HCT116 (cell line): Measurements from ENCODE around the gene KCTD17. TPM values are rescaled to one million over a fixed set of nuclear protein-coding genes. Genes with fewer than 3 reads are reported as not detected.

ENCODE experiments used
- ATAC-seq: fragments of 200-7000 bp; cut with Tn5 transposase; 2 replicates; pipeline ENCODE4 v1.9.1; 2020; ENCODE audit warnings: mild to moderate bottlenecking, moderate library complexity
- BruUV-seq: library from RNA; stranded (reverse); fragments of 400-500 nt; replicated peaks from 2 replicates; lab custom pipeline; 2021; lab: Mats Ljungman, UMichigan
- CTCF ChIA-PET: fragments of 300-600 bp; sonication (Branson Sonifier 250); formaldehyde crosslinking; loops from one replicate; lab custom pipeline; 2021; ENCODE audit warnings: antibody characterized with exemption; lab: Charles Lee
- POLR2A ChIA-PET: fragments of 300-600, 350-600 bp; sonication (Branson Sonifier 250); formaldehyde crosslinking; loops from one replicate; lab custom pipeline; 2021; ENCODE audit warnings: antibody characterized with exemption; lab: Charles Lee
- RAD21 ChIA-PET, 2 experiments: fragments of 300-600 bp; sonication (Branson Sonifier 250); formaldehyde crosslinking; loops; one replicate each; lab custom pipeline; 2023; ENCODE audit warnings: low total read pairs in 2 of 2; ENCODE audit not compliant: uncharacterized antibody in 2 of 2, unreplicated experiment in 2 of 2, low non-redundant PET in 1 of 2; lab: Charles Lee
- DNase-seq: peaks from one replicate; pipeline ENCODE4 v3.0.0-alpha.2; 2010; ENCODE audit warnings: low read depth, low spot score
- H2AFZ ChIP-seq: fragments of 200-600 bp; shearing (Covaris generic), sonication (generic); 2 replicates; pipeline ENCODE4 v1.6.1; 2017; ENCODE audit warnings: low read depth, mixed run types, mixed read lengths, antibody characterized with exemption, low read length; ENCODE audit not compliant: poor library complexity, severe bottlenecking
- H3K27ac ChIP-seq: 2 replicates; pipeline ENCODE4 v1.5.1; 2012; ENCODE audit warnings: low read depth, low read length
- H3K27me3 ChIP-seq: fragments of 200-600 bp; sonication (generic); 2 replicates; pipeline ENCODE4 v1.6.1; 2016; ENCODE audit warnings: mixed run types, low read length, mixed read lengths; ENCODE audit not compliant: insufficient read depth
- H3K36me3 ChIP-seq, 2 experiments: fragments of 200-500 bp in 1 of 2; fragments of 200-600 bp in 1 of 2; sonication (Bioruptor generic) in 1 of 2; sonication (generic) in 1 of 2; 2 replicates each; pipeline versions ENCODE4 v1.5.1 to v1.6.1; 2014 to 2016; ENCODE audit warnings: low read length in 2 of 2, inconsistent platforms in 1 of 2, mixed read lengths in 1 of 2, mixed run types in 1 of 2; ENCODE audit not compliant: insufficient read depth in 2 of 2, control insufficient read depth in 1 of 2
- H3K4me1 ChIP-seq, 2 experiments: fragments of 200-600 bp in 1 of 2; sonication (generic) in 1 of 2; 2 replicates each; pipeline versions ENCODE4 v1.5.1 to v1.6.1; 2012 to 2017; ENCODE audit warnings: low read length in 2 of 2, inconsistent platforms in 1 of 2, mild to moderate bottlenecking in 1 of 2, mixed read lengths in 1 of 2, mixed run types in 1 of 2, moderate library complexity in 1 of 2; ENCODE audit not compliant: insufficient read depth in 2 of 2, control insufficient read depth in 1 of 2
- H3K4me2 ChIP-seq: fragments of 200-600 bp; sonication (generic); 2 replicates; pipeline ENCODE4 v1.6.1; 2017; ENCODE audit warnings: mixed run types, low read length, mixed read lengths
- H3K4me3 ChIP-seq, 2 experiments: fragments of 200-600 bp in 1 of 2; sonication (generic) in 1 of 2; replicated peaks in 1 of 2; 2 replicates each; pipeline ENCODE4 v1.5.1; 2011 to 2016; ENCODE audit warnings: low read length in 2 of 2, control low read depth in 1 of 2, low read depth in 1 of 2, mild to moderate bottlenecking in 1 of 2, mixed read lengths in 1 of 2, mixed run types in 1 of 2
- H3K79me2 ChIP-seq: fragments of 200-600 bp; sonication (generic); 2 replicates; pipeline ENCODE4 v1.6.1; 2017; ENCODE audit warnings: mild to moderate bottlenecking, mixed run types, low read length, moderate library complexity, mixed read lengths; ENCODE audit not compliant: insufficient read depth
- H3K9ac ChIP-seq: fragments of 200-600 bp; sonication (generic); 2 replicates; pipeline ENCODE4 v1.6.1; 2016; ENCODE audit warnings: low read length, mixed read lengths
- H3K9me2 ChIP-seq: fragments of 200-600 bp; sonication (generic), shearing (Covaris generic); 2 replicates; pipeline ENCODE4 v1.6.1; 2017; ENCODE audit warnings: mixed run types, mild to moderate bottlenecking, moderate library complexity; ENCODE audit not compliant: insufficient read depth
- H3K9me3 ChIP-seq, 2 experiments: fragments of 200-500 bp in 1 of 2; fragments of 200-600 bp in 1 of 2; sonication (Bioruptor generic) in 1 of 2; sonication (generic) in 1 of 2; 2 replicates each; pipeline ENCODE4 v1.6.1; 2014 to 2017; ENCODE audit warnings: low read length in 2 of 2, mixed read lengths in 2 of 2, inconsistent platforms in 1 of 2, low read depth in 1 of 2, mild to moderate bottlenecking in 1 of 2, mixed run types in 1 of 2, moderate library complexity in 1 of 2; ENCODE audit not compliant: control insufficient read depth in 1 of 2, insufficient read depth in 1 of 2
- H4K20me1 ChIP-seq: fragments of 200-600 bp; sonication (generic), shearing (Covaris generic); 2 replicates; pipeline ENCODE4 v1.6.1; 2017; ENCODE audit warnings: mixed run types, mild to moderate bottlenecking, moderate library complexity; ENCODE audit not compliant: insufficient read depth
- ATF3 ChIP-seq: IDR thresholded peaks from 2 replicates; pipeline ENCODE4 v1.6.1; 2012
- CBX3 ChIP-seq: IDR thresholded peaks from 2 replicates; pipeline ENCODE4 v1.6.1; 2012; ENCODE audit warnings: low read depth
- ELF1 ChIP-seq: IDR thresholded peaks from 2 replicates; pipeline ENCODE4 v1.6.1; 2012; ENCODE audit warnings: low read depth, borderline replicate concordance
- EZH2phosphoT487 ChIP-seq: fragments of 200-600 bp; IDR thresholded peaks from 2 replicates; pipeline ENCODE4 v1.6.1; 2018; ENCODE audit warnings: antibody characterized with exemption, borderline replicate concordance
- FOSL1 ChIP-seq: IDR thresholded peaks from 2 replicates; pipeline ENCODE4 v1.6.1; 2012; ENCODE audit warnings: low read depth
- RAD21 ChIP-seq: IDR thresholded peaks from 2 replicates; pipeline ENCODE4 v1.6.1; 2012; ENCODE audit warnings: low read depth, mild to moderate bottlenecking
- SP1 ChIP-seq: IDR thresholded peaks from 2 replicates; pipeline ENCODE4 v1.6.1; 2012; ENCODE audit warnings: low read depth
- SRF ChIP-seq: IDR thresholded peaks from 2 replicates; pipeline ENCODE4 v1.6.1; 2012; ENCODE audit warnings: low read depth
- TCF7L2 ChIP-seq: IDR thresholded peaks from 2 replicates; pipeline ENCODE4 v1.7.0; 2011; ENCODE audit warnings: borderline replicate concordance, inconsistent platforms; ENCODE audit not compliant: insufficient read depth, insufficient read length; ENCODE audit errors: extremely low read depth
- YY1 ChIP-seq: IDR thresholded peaks from 2 replicates; pipeline ENCODE4 v1.6.1; 2011; ENCODE audit warnings: low read length, low read depth, moderate library complexity, mild to moderate bottlenecking; ENCODE audit not compliant: insufficient replicate concordance; ENCODE audit errors: extremely low read depth
- ZNF274 ChIP-seq: fragments of 200-500 bp; sonication (Bioruptor generic); IDR thresholded peaks from 2 replicates; pipeline ENCODE4 v1.6.1; 2014; ENCODE audit warnings: mild to moderate bottlenecking, low read depth, low read length, inconsistent platforms
- intact Hi-C: fragments of 100-400 bp; cut with micrococcal nuclease; formaldehyde crosslinking; loops from 2 replicates; pipeline ENCODE4 v1.10.0; 2022
- total RNA-seq: library from RNA; stranded (reverse); gene quantifications from one replicate; pipeline ENCODE4 v1.2.1, GENCODE V29; 2021; ENCODE audit not compliant: unreplicated experiment
- TF ChIP-seq, protein P1 (sequence below): IDR thresholded peaks from 2 replicates; pipeline ENCODE4 v1.6.1; 2012
- TF ChIP-seq, protein P2 (sequence below), 3 experiments: fragments of 200-600 bp in 1 of 3; sonication (generic) in 1 of 3; IDR thresholded peaks in 2 of 3; conservative IDR thresholded peaks in 1 of 3; 2 replicates each; pipeline ENCODE4 v1.5.1; 2012 to 2017; ENCODE audit warnings: low read depth in 2 of 3, low read length in 2 of 3, antibody characterized with exemption in 1 of 3, borderline replicate concordance in 1 of 3, control low read depth in 1 of 3, mild to moderate bottlenecking in 1 of 3, mixed read lengths in 1 of 3, mixed run types in 1 of 3, moderate library complexity in 1 of 3; ENCODE audit not compliant: insufficient read depth in 1 of 3

The KCTD17 gene
- total RNA-seq, 1 experiment from 2014 or later, result 23.4 TPM

DNA sequence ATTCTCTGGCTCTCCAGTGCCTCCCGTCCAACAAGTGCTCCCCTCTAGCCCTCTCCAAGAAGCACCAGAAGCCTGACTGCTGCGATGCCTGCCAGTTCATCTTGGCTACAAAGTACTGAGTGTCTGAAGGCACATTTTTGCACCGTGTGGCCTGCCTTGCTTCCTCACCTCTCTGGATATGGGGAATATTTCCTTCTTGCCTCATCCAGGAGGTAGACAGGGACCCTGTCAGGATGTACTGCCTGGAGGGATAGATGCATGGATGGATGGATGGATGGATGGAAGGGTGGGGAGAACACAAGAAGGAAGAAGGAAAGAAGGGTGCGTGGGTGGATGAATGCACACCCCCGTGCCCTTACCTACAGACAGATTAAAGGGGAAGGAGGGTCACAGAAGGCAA is 27.6 kb downstream of the KCTD17 start:
- Histone ChIP-seq H3K27me3 (peaks cover 18% of the 10 kb centered on the region), H3K9me3 (no peaks in the 10 kb centered on the region), H3K79me2 (no peaks in the 10 kb centered on the region), H3K4me3 (no peak overlapping the region), H3K36me3 (no peaks in the 10 kb centered on the region), H3K9me2 (no peaks in the 10 kb centered on the region), H3K27ac (no peak overlapping the region), H3K9ac (no peak overlapping the region), H2AFZ (no peak overlapping the region), H4K20me1 (no peaks in the 10 kb centered on the region), H3K4me1 (peaks cover 0 to 5% of the 10 kb centered on the region in 2 experiments; a peak in 2 of 4 replicates), H3K4me2 (no peak overlapping the region)
- intact Hi-C loops, result no loop called here
- TF ChIP-seq SP1 (no peak), ATF3 (no peak), YY1 (no peak), ZNF274 (no peak), SRF (no peak), EZH2phosphoT487 (no peak), TCF7L2 (no peak), ELF1 (no peak), FOSL1 (no peak), CBX3 (no peak), RAD21 (no peak)
- TF ChIP-seq, protein P1, sequence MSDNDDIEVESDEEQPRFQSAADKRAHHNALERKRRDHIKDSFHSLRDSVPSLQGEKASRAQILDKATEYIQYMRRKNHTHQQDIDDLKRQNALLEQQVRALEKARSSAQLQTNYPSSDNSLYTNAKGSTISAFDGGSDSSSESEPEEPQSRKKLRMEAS, result no peak
- TF ChIP-seq, protein P2, sequence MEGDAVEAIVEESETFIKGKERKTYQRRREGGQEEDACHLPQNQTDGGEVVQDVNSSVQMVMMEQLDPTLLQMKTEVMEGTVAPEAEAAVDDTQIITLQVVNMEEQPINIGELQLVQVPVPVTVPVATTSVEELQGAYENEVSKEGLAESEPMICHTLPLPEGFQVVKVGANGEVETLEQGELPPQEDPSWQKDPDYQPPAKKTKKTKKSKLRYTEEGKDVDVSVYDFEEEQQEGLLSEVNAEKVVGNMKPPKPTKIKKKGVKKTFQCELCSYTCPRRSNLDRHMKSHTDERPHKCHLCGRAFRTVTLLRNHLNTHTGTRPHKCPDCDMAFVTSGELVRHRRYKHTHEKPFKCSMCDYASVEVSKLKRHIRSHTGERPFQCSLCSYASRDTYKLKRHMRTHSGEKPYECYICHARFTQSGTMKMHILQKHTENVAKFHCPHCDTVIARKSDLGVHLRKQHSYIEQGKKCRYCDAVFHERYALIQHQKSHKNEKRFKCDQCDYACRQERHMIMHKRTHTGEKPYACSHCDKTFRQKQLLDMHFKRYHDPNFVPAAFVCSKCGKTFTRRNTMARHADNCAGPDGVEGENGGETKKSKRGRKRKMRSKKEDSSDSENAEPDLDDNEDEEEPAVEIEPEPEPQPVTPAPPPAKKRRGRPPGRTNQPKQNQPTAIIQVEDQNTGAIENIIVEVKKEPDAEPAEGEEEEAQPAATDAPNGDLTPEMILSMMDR (IDR thresholded peaks at IDR 0.05 in 2 of 3, conservative IDR thresholded peaks at IDR 0.05 in 1 of 3; ENCODE audit: borderline replicate concordance in 1 of 3, insufficient read depth in 1 of 3, low read depth in 2 of 3, low read length in 2 of 3), result no peak
- BruUV-seq, result no TSS peak
- DNase-seq, result no peak
- no peak for ATAC-seq
- RAD21 ChIA-PET, result no interaction called here
- CTCF ChIA-PET, result no interaction called here
- POLR2A ChIA-PET, result no interaction called here
